Central memory CD4-positive, alpha-beta T cell (primary cell): ENCODE data around the gene PAPSS2.
"Not testable (repeated sequence)": the region's sequence is repeated elsewhere in the genome, so short reads cannot be mapped to it uniquely, and the experiment has no call there.

Experiments used
- DNase-seq: peaks from one replicate; pipeline ENCODE4 v3.0.0; 2022
- total RNA-seq, 3 experiments: gene quantifications; one replicate each; lab custom pipeline; 2026; lab: John Stamatoyannopoulos, UW

The PAPSS2 gene
- 0 to 0.04 (median 0) reads per million in 3 experiments for total RNA-seq

- no peak for DNase-seq
These were observed at the start of gene PAPSS2 for GRCh38 chr10:87659571-87660483. Gene PAPSS2 (plus strand): TSS chr10:87659878. CDS start chr10:87659982, 104 bp downstream.

- DNase-seq, result not testable (repeated sequence)
These were observed 48.3 kb upstream of the PAPSS2 start for GRCh38 chr10:87611341-87611740.

- DNase-seq, result no peak
These were observed 47.6 kb upstream of the PAPSS2 start for GRCh38 chr10:87612115-87612514.

- no peak for DNase-seq
These were observed 45.9 kb upstream of the PAPSS2 start for GRCh38 chr10:87613751-87614150.

- no peak for DNase-seq
These were observed 43.8 kb upstream of the PAPSS2 start for GRCh38 chr10:87615856-87616255.

GRCh38 chr10:87617503-87617902, 42.2 kb upstream of the PAPSS2 start:
- no peak for DNase-seq

GRCh38 chr10:87618566-87619423, 40.9 kb upstream of the PAPSS2 start:
- no peak for DNase-seq

GRCh38 chr10:87619705-87620104, 40.0 kb upstream of the PAPSS2 start:
- DNase-seq, result no peak

- not testable (repeated sequence) for DNase-seq
These were observed 38.2 kb upstream of the PAPSS2 start for GRCh38 chr10:87621440-87621839.

- no peak for DNase-seq
These were observed 37.2 kb upstream of the PAPSS2 start for GRCh38 chr10:87622314-87623004.

- DNase-seq, result no peak
These were observed 36.5 kb upstream of the PAPSS2 start for GRCh38 chr10:87623191-87623590.

- DNase-seq, result no peak
These were observed 34.0 kb upstream of the PAPSS2 start for GRCh38 chr10:87625661-87626060.

- DNase-seq, result no peak
These were observed 33.2 kb upstream of the PAPSS2 start for GRCh38 chr10:87626422-87626892.

- no peak for DNase-seq
These were observed 29.5 kb upstream of the PAPSS2 start for GRCh38 chr10:87630171-87630570.

- DNase-seq, result no peak
These were observed 27.2 kb upstream of the PAPSS2 start for GRCh38 chr10:87632454-87632853.

- no peak for DNase-seq
These were observed 25.4 kb upstream of the PAPSS2 start for GRCh38 chr10:87634311-87634710.

- no peak for DNase-seq
These were observed 24.0 kb upstream of the PAPSS2 start for GRCh38 chr10:87635498-87636312.

GRCh38 chr10:87636313-87636915, 23.3 kb upstream of the PAPSS2 start:
- DNase-seq, result no peak

GRCh38 chr10:87639493-87639892, 20.2 kb upstream of the PAPSS2 start:
- DNase-seq, result no peak

GRCh38 chr10:87640043-87640442, 19.6 kb upstream of the PAPSS2 start:
- DNase-seq, result no peak

- DNase-seq, result no peak
These were observed 17.2 kb upstream of the PAPSS2 start for GRCh38 chr10:87642486-87642885.
